K562 (cell line): ENCODE data around the gene NCDN.

Experiments used
- POLR2A ChIP-seq: fragments of 450-650 bp; conservative IDR thresholded peaks from 2 replicates; pipeline ENCODE4 v1.6.1; 2016
- RAD21 ChIP-seq, 2 experiments: fragments of 250-450 bp in 1 of 2; fragments of 450-650 bp in 1 of 2; sonication (Bioruptor Pico) in 1 of 2; formaldehyde crosslinking in 1 of 2; IDR thresholded peaks in 1 of 2; conservative IDR thresholded peaks in 1 of 2; 2 replicates each; pipeline versions ENCODE4 v1.4.0 to v1.8.0; 2020 to 2022; ENCODE audit warnings: mild to moderate bottlenecking in 2 of 2, moderate library complexity in 1 of 2
- ZFX ChIP-seq: sonication (generic); formaldehyde crosslinking; IDR thresholded peaks from 2 replicates; pipeline ENCODE4 v1.8.0; 2022; ENCODE audit warnings: mild to moderate bottlenecking, missing genetic modification reagents, moderate library complexity

GRCh38 chr1:35574655-35575415, 17.2 kb downstream of the NCDN start:
- TF ChIP-seq ZFX (no peak), POLR2A (no peak), RAD21 (CRISPR knock-in tag; conservative IDR thresholded peaks at IDR 0.05 in 1 of 2, IDR thresholded peaks at IDR 0.05 in 1 of 2) (no peak)
